HEK293 (cell line): ENCODE measurements around the gene PTS.

Source experiments
- CTCF ChIP-seq: fragments of 450-650 bp; formaldehyde crosslinking; IDR thresholded peaks from 2 replicates; pipeline ENCODE4 v1.5.1; 2016; ENCODE audit warnings: missing biosample characterization, missing genetic modification characterization
- GLI4 ChIP-seq: fragments of 450-650 bp; formaldehyde crosslinking; IDR thresholded peaks from 2 replicates; pipeline ENCODE4 v1.5.1; 2016; ENCODE audit warnings: missing biosample characterization, missing genetic modification characterization
- KLF1 ChIP-seq: fragments of 450-650 bp; formaldehyde crosslinking; IDR thresholded peaks from 2 replicates; pipeline ENCODE4 v1.5.1; 2016; ENCODE audit warnings: missing biosample characterization, missing genetic modification characterization
- KLF10 ChIP-seq: fragments of 450-650 bp; IDR thresholded peaks from 2 replicates; pipeline ENCODE4 v1.5.1; 2018; ENCODE audit warnings: missing biosample characterization, mild to moderate bottlenecking, missing genetic modification characterization
- KLF16 ChIP-seq: fragments of 450-650 bp; formaldehyde crosslinking; IDR thresholded peaks from 2 replicates; pipeline ENCODE4 v1.5.1; 2017; ENCODE audit warnings: missing biosample characterization, missing genetic modification characterization
- TCF7L2 ChIP-seq: IDR thresholded peaks from 2 replicates; pipeline ENCODE4 v1.6.1; 2011; ENCODE audit warnings: low read depth, mild to moderate bottlenecking, inconsistent platforms, low read length, moderate library complexity, borderline replicate concordance
- YY1 ChIP-seq: fragments of 450-650 bp; formaldehyde crosslinking; IDR thresholded peaks from 2 replicates; pipeline ENCODE4 v1.5.1; 2018; ENCODE audit warnings: missing biosample characterization, missing genetic modification characterization
- ZNF350 ChIP-seq: fragments of 450-650 bp; formaldehyde crosslinking; IDR thresholded peaks from 2 replicates; pipeline ENCODE4 v1.5.0; 2017; ENCODE audit warnings: missing biosample characterization, mild to moderate bottlenecking, missing genetic modification characterization
- ZNF366 ChIP-seq: fragments of 450-650 bp; formaldehyde crosslinking; conservative IDR thresholded peaks from 2 replicates; pipeline ENCODE4 v1.5.1; 2016; ENCODE audit warnings: missing biosample characterization, missing genetic modification characterization
- ZNF596 ChIP-seq: fragments of 450-650 bp; IDR thresholded peaks from 2 replicates; pipeline ENCODE4 v1.5.0; 2018; ENCODE audit warnings: missing biosample characterization, mild to moderate bottlenecking, missing genetic modification characterization, moderate library complexity
- ZSCAN18 ChIP-seq: fragments of 450-650 bp; formaldehyde crosslinking; IDR thresholded peaks from 2 replicates; pipeline ENCODE4 v1.5.1; 2016; ENCODE audit warnings: missing biosample characterization, missing genetic modification characterization
- TF ChIP-seq, protein P1 (sequence below): fragments of 450-650 bp; formaldehyde crosslinking; IDR thresholded peaks from 2 replicates; pipeline ENCODE4 v1.5.1; 2016; ENCODE audit warnings: missing biosample characterization, missing genetic modification characterization, borderline replicate concordance
- TF ChIP-seq, protein P2 (sequence below): fragments of 450-650 bp; formaldehyde crosslinking; IDR thresholded peaks from 2 replicates; pipeline ENCODE4 v1.5.1; 2016; ENCODE audit warnings: missing biosample characterization, missing genetic modification characterization, low read depth
- TF ChIP-seq, protein P3 (sequence below): fragments of 450-650 bp; formaldehyde crosslinking; IDR thresholded peaks from 2 replicates; pipeline ENCODE4 v1.5.1; 2016; ENCODE audit warnings: missing biosample characterization, missing genetic modification characterization

DNA sequence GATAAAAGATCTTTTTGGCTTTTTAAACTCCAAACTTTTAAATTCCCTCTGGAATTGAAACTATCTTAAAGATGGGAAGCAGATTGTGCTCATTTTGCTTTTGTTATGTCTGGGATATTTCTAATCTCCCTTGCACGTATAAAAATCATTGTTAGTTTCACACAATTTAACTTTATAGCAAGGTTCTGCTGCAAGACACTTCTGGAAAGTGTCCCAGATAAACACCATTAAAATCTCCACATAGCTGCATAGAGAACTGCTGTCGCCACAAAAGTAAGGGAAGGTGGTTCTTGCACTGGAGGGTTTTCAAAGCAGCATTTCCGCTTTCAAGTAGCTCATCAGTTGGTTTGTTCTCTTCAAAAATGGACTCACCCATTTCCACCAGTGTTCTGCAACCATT lies 11.8 kb downstream of the PTS start:
- TF ChIP-seq, protein P1, sequence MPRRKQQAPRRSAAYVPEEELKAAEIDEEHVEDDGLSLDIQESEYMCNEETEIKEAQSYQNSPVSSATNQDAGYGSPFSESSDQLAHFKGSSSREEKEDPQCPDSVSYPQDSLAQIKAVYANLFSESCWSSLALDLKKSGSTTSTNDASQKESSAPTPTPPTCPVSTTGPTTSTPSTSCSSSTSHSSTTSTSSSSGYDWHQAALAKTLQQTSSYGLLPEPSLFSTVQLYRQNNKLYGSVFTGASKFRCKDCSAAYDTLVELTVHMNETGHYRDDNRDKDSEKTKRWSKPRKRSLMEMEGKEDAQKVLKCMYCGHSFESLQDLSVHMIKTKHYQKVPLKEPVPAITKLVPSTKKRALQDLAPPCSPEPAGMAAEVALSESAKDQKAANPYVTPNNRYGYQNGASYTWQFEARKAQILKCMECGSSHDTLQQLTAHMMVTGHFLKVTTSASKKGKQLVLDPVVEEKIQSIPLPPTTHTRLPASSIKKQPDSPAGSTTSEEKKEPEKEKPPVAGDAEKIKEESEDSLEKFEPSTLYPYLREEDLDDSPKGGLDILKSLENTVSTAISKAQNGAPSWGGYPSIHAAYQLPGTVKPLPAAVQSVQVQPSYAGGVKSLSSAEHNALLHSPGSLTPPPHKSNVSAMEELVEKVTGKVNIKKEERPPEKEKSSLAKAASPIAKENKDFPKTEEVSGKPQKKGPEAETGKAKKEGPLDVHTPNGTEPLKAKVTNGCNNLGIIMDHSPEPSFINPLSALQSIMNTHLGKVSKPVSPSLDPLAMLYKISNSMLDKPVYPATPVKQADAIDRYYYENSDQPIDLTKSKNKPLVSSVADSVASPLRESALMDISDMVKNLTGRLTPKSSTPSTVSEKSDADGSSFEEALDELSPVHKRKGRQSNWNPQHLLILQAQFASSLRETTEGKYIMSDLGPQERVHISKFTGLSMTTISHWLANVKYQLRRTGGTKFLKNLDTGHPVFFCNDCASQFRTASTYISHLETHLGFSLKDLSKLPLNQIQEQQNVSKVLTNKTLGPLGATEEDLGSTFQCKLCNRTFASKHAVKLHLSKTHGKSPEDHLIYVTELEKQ, result peak; percentile 60; the same call in 1 of the 2 replicates
- TF ChIP-seq GLI4 (tag by site-specific recombination), result no peak
- peak; percentile 70; the same call in 1 of the 2 replicates for TF ChIP-seq KLF10
- no peak for TF ChIP-seq TCF7L2
- TF ChIP-seq ZNF596 (tag by site-specific recombination), result no peak
- no peak for TF ChIP-seq CTCF (tag by site-specific recombination)
- TF ChIP-seq YY1 (tag by site-specific recombination), result no peak
- no peak for TF ChIP-seq ZNF350 (tag by site-specific recombination)
- TF ChIP-seq, protein P2, sequence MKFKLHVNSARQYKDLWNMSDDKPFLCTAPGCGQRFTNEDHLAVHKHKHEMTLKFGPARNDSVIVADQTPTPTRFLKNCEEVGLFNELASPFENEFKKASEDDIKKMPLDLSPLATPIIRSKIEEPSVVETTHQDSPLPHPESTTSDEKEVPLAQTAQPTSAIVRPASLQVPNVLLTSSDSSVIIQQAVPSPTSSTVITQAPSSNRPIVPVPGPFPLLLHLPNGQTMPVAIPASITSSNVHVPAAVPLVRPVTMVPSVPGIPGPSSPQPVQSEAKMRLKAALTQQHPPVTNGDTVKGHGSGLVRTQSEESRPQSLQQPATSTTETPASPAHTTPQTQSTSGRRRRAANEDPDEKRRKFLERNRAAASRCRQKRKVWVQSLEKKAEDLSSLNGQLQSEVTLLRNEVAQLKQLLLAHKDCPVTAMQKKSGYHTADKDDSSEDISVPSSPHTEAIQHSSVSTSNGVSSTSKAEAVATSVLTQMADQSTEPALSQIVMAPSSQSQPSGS (tag by site-specific recombination), result no peak
- TF ChIP-seq, protein P3, sequence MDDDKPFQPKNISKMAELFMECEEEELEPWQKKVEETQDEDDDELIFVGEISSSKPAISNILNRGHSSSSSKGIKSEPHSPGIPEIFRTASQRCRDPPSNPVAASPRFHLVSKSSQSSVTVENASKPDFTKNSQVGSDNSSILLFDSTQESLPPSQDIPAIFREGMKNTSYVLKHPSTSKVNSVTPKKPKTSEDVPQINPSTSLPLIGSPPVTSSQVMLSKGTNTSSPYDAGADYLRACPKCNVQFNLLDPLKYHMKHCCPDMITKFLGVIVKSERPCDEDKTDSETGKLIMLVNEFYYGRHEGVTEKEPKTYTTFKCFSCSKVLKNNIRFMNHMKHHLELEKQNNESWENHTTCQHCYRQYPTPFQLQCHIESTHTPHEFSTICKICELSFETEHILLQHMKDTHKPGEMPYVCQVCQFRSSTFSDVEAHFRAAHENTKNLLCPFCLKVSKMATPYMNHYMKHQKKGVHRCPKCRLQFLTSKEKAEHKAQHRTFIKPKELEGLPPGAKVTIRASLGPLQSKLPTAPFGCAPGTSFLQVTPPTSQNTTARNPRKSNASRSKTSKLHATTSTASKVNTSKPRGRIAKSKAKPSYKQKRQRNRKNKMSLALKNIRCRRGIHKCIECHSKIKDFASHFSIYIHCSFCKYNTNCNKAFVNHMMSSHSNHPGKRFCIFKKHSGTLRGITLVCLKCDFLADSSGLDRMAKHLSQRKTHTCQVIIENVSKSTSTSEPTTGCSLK, result no peak
- no peak for TF ChIP-seq ZSCAN18
- no peak for TF ChIP-seq ZNF366
- TF ChIP-seq KLF16 (tag by site-specific recombination), result no peak
- TF ChIP-seq KLF1 (tag by site-specific recombination), result no peak
